Activated naive CD4-positive, alpha-beta T cell treated with anti-CD3 and anti-CD28 coated beads for 36 hours (primary cell): ENCODE data around the gene ABCA9. TPM values are rescaled to one million over a fixed set of nuclear protein-coding genes. Genes with fewer than 3 reads are reported as not detected.

ENCODE experiments used
- CTCF ChIA-PET: fragments of 350-600 bp; sonication (Branson Sonifier 250); formaldehyde crosslinking; loops from one replicate; lab custom pipeline; 2021; ENCODE audit warnings: antibody characterized with exemption; lab: Charles Lee
- DNase-seq: peaks from one replicate; pipeline ENCODE4 v3.0.0-alpha.2; 2020
- H3K27ac Mint-ChIP-seq: one replicate; pipeline ENCODE4 v1.8.0; 2021; ENCODE audit warnings: mild to moderate bottlenecking, mixed read lengths
- H3K27me3 Mint-ChIP-seq: one replicate; pipeline ENCODE4 v1.8.0; 2021; ENCODE audit warnings: low read depth, mixed read lengths
- H3K36me3 Mint-ChIP-seq: one replicate; pipeline ENCODE4 v1.8.0; 2021; ENCODE audit warnings: low read depth, mixed read lengths
- H3K4me1 Mint-ChIP-seq: one replicate; pipeline ENCODE4 v1.8.0; 2021; ENCODE audit warnings: low read depth, mixed read lengths
- H3K4me3 Mint-ChIP-seq: one replicate; pipeline ENCODE4 v1.8.0; 2021; ENCODE audit warnings: mild to moderate bottlenecking, moderate library complexity, mixed read lengths
- H3K9me3 Mint-ChIP-seq: one replicate; pipeline ENCODE4 v1.8.0; 2021; ENCODE audit warnings: mixed read lengths
- intact Hi-C: fragments of 100-400 bp; cut with micrococcal nuclease; formaldehyde crosslinking; loops from one replicate; pipeline ENCODE4 v1.15.1; 2023
- total RNA-seq, 2 experiments: library from RNA; stranded (reverse); gene quantifications; one replicate each; pipeline ENCODE4 v1.2.3, GENCODE V29; 2021

The ABCA9 gene
- total RNA-seq, 2 experiments from 2014 or later = not detected

DNA sequence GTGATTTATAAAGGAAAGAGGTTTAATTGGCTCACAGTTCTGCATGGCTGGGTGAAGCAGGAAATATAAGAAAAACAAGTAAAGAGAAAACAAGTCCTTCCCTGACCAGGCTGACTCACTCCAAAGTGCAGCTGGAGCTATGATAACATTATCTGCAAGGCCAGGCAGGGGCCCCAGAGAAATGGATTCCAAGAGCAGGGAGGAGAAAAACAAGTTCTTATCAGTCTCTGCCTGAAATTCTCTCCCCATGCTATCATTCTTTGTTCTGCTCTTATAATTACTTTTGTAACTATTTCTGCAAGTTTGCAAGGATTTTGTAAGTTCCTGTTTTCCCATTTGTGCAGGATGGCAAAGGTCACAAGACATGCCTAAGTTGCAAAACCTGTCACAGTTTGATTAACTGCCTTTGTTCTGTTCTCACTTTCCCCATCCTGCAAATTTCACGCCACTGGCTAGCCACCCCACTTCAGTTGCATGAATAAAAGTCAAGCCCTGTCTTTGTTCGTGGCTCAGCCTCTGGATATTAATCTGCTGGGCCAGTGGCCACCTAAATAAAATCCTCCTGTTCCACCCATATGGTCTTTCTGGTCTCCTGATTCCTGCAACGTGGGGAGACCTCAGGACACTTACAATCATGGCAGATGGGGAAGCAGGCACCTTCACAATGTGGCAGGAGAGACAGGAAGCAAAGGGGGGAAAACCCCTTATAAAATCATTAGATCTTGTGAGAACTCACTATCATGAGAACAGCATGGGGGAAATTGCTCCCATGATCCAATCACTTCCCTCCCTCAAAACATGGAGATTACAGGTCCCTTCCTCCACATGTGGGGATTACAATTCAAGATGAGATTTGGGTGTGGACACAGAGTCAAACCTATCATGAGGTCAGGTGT is 13.1 kb downstream of the ABCA9 start:
- Mint-ChIP-seq H3K27ac (no peak overlapping the region), H3K9me3 (no peaks in the 10 kb centered on the region), H3K4me1 (no peaks in the 10 kb centered on the region), H3K4me3 (no peak overlapping the region), H3K36me3 (no peaks in the 10 kb centered on the region), H3K27me3 (peaks cover 4% of the 10 kb centered on the region)
- DNase-seq = no peak
- CTCF ChIA-PET = no interaction called here
- intact Hi-C loops = no loop called here

- no peaks in the 10 kb centered on the region for H3K9me3 Mint-ChIP-seq
- CTCF ChIA-PET = no interaction called here
- H3K4me1 Mint-ChIP-seq = no peaks in the 10 kb centered on the region
- H3K36me3 Mint-ChIP-seq = no peaks in the 10 kb centered on the region
- intact Hi-C loops = no loop called here
- H3K4me3 Mint-ChIP-seq = no peak overlapping the region
- H3K27ac Mint-ChIP-seq = no peak overlapping the region
- DNase-seq = no peak
- H3K27me3 Mint-ChIP-seq = peaks cover 4% of the 10 kb centered on the region
Observed at GRCh38 chr17:69046121-69046807, 14.5 kb downstream of the ABCA9 start.

DNA sequence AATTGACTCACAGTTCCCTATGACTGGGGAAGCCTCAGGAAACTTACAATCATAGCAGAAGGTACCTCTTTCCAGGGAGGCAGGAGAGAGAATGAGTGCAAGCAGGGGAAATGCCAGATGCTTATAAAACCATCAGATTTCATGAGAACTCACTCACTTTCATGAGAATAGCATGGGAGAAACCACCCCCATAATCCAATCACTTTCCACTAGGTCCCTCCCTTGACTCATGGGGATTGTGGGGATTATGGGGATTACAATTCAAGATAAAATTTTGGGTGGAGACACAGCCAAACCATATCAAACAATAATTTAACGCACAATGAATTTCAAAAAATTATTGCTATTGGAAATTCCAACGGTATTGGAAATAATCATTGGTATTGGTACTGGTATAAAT is 15.1 kb downstream of the ABCA9 start:
- H3K27me3 Mint-ChIP-seq = peaks cover 4% of the 10 kb centered on the region
- no peaks in the 10 kb centered on the region for H3K9me3 Mint-ChIP-seq
- no peaks in the 10 kb centered on the region for H3K4me1 Mint-ChIP-seq
- no peak for DNase-seq
- CTCF ChIA-PET = no interaction called here
- H3K4me3 Mint-ChIP-seq = no peak overlapping the region
- no peaks in the 10 kb centered on the region for H3K36me3 Mint-ChIP-seq
- intact Hi-C loops = no loop called here
- H3K27ac Mint-ChIP-seq = no peak overlapping the region

- DNase-seq = no peak
- Mint-ChIP-seq H3K27me3 (peaks cover 2% of the 10 kb centered on the region), H3K4me1 (no peaks in the 10 kb centered on the region), H3K27ac (no peak overlapping the region), H3K36me3 (no peaks in the 10 kb centered on the region), H3K9me3 (no peaks in the 10 kb centered on the region), H3K4me3 (no peak overlapping the region)
- CTCF ChIA-PET = no interaction called here
- intact Hi-C loops = no loop called here
Observed at GRCh38 chr17:69044371-69044770, 16.4 kb downstream of the ABCA9 start.

GRCh38 chr17:69043098-69043734 is 17.5 kb downstream of the ABCA9 start:
- no peaks in the 10 kb centered on the region for H3K9me3 Mint-ChIP-seq
- intact Hi-C loops = no loop called here
- CTCF ChIA-PET = no interaction called here
- H3K4me3 Mint-ChIP-seq = no peak overlapping the region
- H3K27ac Mint-ChIP-seq = no peak overlapping the region
- no peaks in the 10 kb centered on the region for H3K27me3 Mint-ChIP-seq
- DNase-seq = no peak
- H3K36me3 Mint-ChIP-seq = no peaks in the 10 kb centered on the region
- H3K4me1 Mint-ChIP-seq = no peaks in the 10 kb centered on the region

- no peak for DNase-seq
- H3K9me3 Mint-ChIP-seq = peaks cover 2% of the 10 kb centered on the region
- CTCF ChIA-PET = no interaction called here
- H3K36me3 Mint-ChIP-seq = no peaks in the 10 kb centered on the region
- H3K27me3 Mint-ChIP-seq = peaks cover 2% of the 10 kb centered on the region
- H3K4me3 Mint-ChIP-seq = no peak overlapping the region
- intact Hi-C loops = no loop called here
- no peaks in the 10 kb centered on the region for H3K4me1 Mint-ChIP-seq
- H3K27ac Mint-ChIP-seq = no peak overlapping the region
Observed at GRCh38 chr17:69042308-69042707, 18.4 kb downstream of the ABCA9 start.

GRCh38 chr17:69031839-69032238 is 28.9 kb downstream of the ABCA9 start:
- no peaks in the 10 kb centered on the region for H3K4me1 Mint-ChIP-seq
- H3K27me3 Mint-ChIP-seq = peaks cover 14% of the 10 kb centered on the region
- H3K4me3 Mint-ChIP-seq = no peak overlapping the region
- no peak overlapping the region for H3K27ac Mint-ChIP-seq
- DNase-seq = no peak
- CTCF ChIA-PET = no interaction called here
- H3K36me3 Mint-ChIP-seq = no peaks in the 10 kb centered on the region
- intact Hi-C loops = no loop called here
- H3K9me3 Mint-ChIP-seq = peaks cover 2% of the 10 kb centered on the region

DNA sequence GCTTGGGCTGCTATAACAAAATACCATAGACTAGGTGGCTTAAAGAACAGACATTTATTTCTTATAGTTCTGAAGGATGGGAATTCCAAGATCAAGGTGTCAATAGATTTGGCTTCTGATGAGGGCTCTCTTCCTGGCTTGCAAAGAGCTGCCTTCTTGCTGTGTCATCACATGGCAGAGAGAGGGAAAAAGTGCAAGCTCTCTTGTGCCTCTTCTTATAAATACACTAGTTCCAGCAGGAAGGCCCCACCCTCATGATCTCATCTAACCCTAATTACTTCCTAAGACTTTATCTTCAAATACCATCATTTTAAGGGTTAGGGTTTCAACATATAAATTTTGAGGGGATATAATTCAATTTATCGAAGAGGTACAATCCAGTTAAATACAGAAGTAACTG is 30.6 kb downstream of the ABCA9 start:
- no peaks in the 10 kb centered on the region for H3K36me3 Mint-ChIP-seq
- intact Hi-C loops = no loop called here
- no peak overlapping the region for H3K4me3 Mint-ChIP-seq
- H3K27ac Mint-ChIP-seq = no peak overlapping the region
- no peaks in the 10 kb centered on the region for H3K9me3 Mint-ChIP-seq
- no peaks in the 10 kb centered on the region for H3K4me1 Mint-ChIP-seq
- H3K27me3 Mint-ChIP-seq = peaks cover 14% of the 10 kb centered on the region
- DNase-seq = no peak
- CTCF ChIA-PET = interaction anchor here (0.6 kb wide), 1 partner anchor 692 kb away, joined by 6 read pairs; no protein-coding TSS in a partner anchor

GRCh38 chr17:69018687-69019086 is 42.0 kb downstream of the ABCA9 start:
- no peak for DNase-seq
- no peak overlapping the region for H3K27ac Mint-ChIP-seq
- peaks cover 2% of the 10 kb centered on the region for H3K27me3 Mint-ChIP-seq
- no peaks in the 10 kb centered on the region for H3K36me3 Mint-ChIP-seq
- intact Hi-C loops = no loop called here
- H3K9me3 Mint-ChIP-seq = no peaks in the 10 kb centered on the region
- CTCF ChIA-PET = no interaction called here
- H3K4me3 Mint-ChIP-seq = no peak overlapping the region
- H3K4me1 Mint-ChIP-seq = no peaks in the 10 kb centered on the region

GRCh38 chr17:69018022-69018615 is 42.6 kb downstream of the ABCA9 start:
- Mint-ChIP-seq H3K9me3 (no peaks in the 10 kb centered on the region), H3K4me3 (no peak overlapping the region), H3K4me1 (no peaks in the 10 kb centered on the region), H3K27ac (no peak overlapping the region), H3K36me3 (no peaks in the 10 kb centered on the region), H3K27me3 (peaks cover 2% of the 10 kb centered on the region)
- intact Hi-C loops = no loop called here
- CTCF ChIA-PET = no interaction called here
- DNase-seq = no peak

- no peaks in the 10 kb centered on the region for H3K9me3 Mint-ChIP-seq
- H3K4me3 Mint-ChIP-seq = no peak overlapping the region
- no peaks in the 10 kb centered on the region for H3K36me3 Mint-ChIP-seq
- H3K4me1 Mint-ChIP-seq = no peaks in the 10 kb centered on the region
- CTCF ChIA-PET = no interaction called here
- no peak for DNase-seq
- intact Hi-C loops = no loop called here
- no peaks in the 10 kb centered on the region for H3K27me3 Mint-ChIP-seq
- no peak overlapping the region for H3K27ac Mint-ChIP-seq
Observed at GRCh38 chr17:69015631-69016030, 45.1 kb downstream of the ABCA9 start.
